Measurements from ENCODE around the gene EPB41L5. TPM values are rescaled to one million over a fixed set of nuclear protein-coding genes. Genes with fewer than 3 reads are reported as not detected.

The EPB41L5 gene
- polyA plus RNA-seq, 1 donor (not counting 4 experiments of a cell fraction or from before 2014, with no cell fraction given): 17.8 TPM

- Histone ChIP-seq H3K9me3 (ENCODE audit: control insufficient read depth, low read depth, low read length) (no peaks in the 10 kb centered on the region), H3K36me3 (ENCODE audit: control insufficient read depth in 2 of 2, extremely low read depth in 1 of 2, insufficient read depth in 2 of 2, low read length in 2 of 2) (no peaks in the 10 kb centered on the region), H3K27me3 (ENCODE audit: control insufficient read depth, extremely low read depth, insufficient read depth, low read length) (no peaks in the 10 kb centered on the region), H3K27ac (ENCODE audit: control insufficient read depth, insufficient read depth, low read length) (peak overlapping the region; percentile 66), H3K9ac (ENCODE audit: control insufficient read depth, extremely low read depth, insufficient read depth, low read length) (peak overlapping the region; percentile 90), H3K4me2 (ENCODE audit: control insufficient read depth, extremely low read depth, insufficient read depth, low read depth, low read length) (peak overlapping the region; percentile 97), H3K4me3 (ENCODE audit: control insufficient read depth in 2 of 3, extremely low read depth in 1 of 3, insufficient read depth in 2 of 3, low read depth in 1 of 3, low read length in 3 of 3) (peak overlapping the region; percentile 79 to 88 (median 88)), H4K20me1 (ENCODE audit: control insufficient read depth, extremely low read depth, insufficient read depth, low read length) (no peaks in the 10 kb centered on the region), H3K4me1 (ENCODE audit: control insufficient read depth, extremely low read depth, insufficient read depth, low read length) (peaks cover 17% of the 10 kb centered on the region), H3K79me2 (ENCODE audit: control insufficient read depth, insufficient read depth, low read length) (peaks cover 19% of the 10 kb centered on the region), H3K9me1 (ENCODE audit: control insufficient read depth, extremely low read depth, insufficient read depth, low read length) (peaks cover 2% of the 10 kb centered on the region), H2AFZ (ENCODE audit: control insufficient read depth, low read length) (peak overlapping the region; percentile 89)
- dilution Hi-C loops (cut with MboI; ENCODE audit: extremely low pct_ligation_motif_present, low sequenced_read_pairs): no loop called here
- TF ChIP-seq CTCF (optimal IDR thresholded peaks at IDR 0.05 in 1 of 3, IDR thresholded peaks at IDR 0.05 in 1 of 3, conservative IDR thresholded peaks at IDR 0.05 in 1 of 3; ENCODE audit: extremely low read depth in 1 of 3, insufficient read depth in 2 of 3, low read length in 3 of 3) (no peak), EZH2 (IDR thresholded peaks at IDR 0.05; ENCODE audit: low read length) (no peak)
- DNase-seq (ENCODE audit: low read depth, low spot score): no peak
- no peak for FAIRE-seq
Measured at GRCh38 chr2:120012363-120012762, 514 bp upstream of the EPB41L5 start.

- H2AFZ ChIP-seq (ENCODE audit: control insufficient read depth, low read length): peak overlapping the region; percentile 89
- peak overlapping the region; percentile 94 for H3K4me2 ChIP-seq (ENCODE audit: control insufficient read depth, extremely low read depth, insufficient read depth, low read depth, low read length)
- TF ChIP-seq EZH2 (IDR thresholded peaks at IDR 0.05; ENCODE audit: low read length) (no peak), CTCF (optimal IDR thresholded peaks at IDR 0.05 in 1 of 3, IDR thresholded peaks at IDR 0.05 in 1 of 3, conservative IDR thresholded peaks at IDR 0.05 in 1 of 3; ENCODE audit: extremely low read depth in 1 of 3, insufficient read depth in 2 of 3, low read length in 3 of 3) (no peak)
- FAIRE-seq (no peak), DNase-seq (ENCODE audit: low read depth, low spot score) (no peak)
- H3K27ac ChIP-seq (ENCODE audit: control insufficient read depth, insufficient read depth, low read length): peak overlapping the region; percentile 74
- H3K9me3 ChIP-seq (ENCODE audit: control insufficient read depth, low read depth, low read length): no peaks in the 10 kb centered on the region
- peaks cover 21% of the 10 kb centered on the region for H3K79me2 ChIP-seq (ENCODE audit: control insufficient read depth, insufficient read depth, low read length)
- no peaks in the 10 kb centered on the region for H3K27me3 ChIP-seq (ENCODE audit: control insufficient read depth, extremely low read depth, insufficient read depth, low read length)
- H4K20me1 ChIP-seq (ENCODE audit: control insufficient read depth, extremely low read depth, insufficient read depth, low read length): no peaks in the 10 kb centered on the region
- peaks cover 2% of the 10 kb centered on the region for H3K9me1 ChIP-seq (ENCODE audit: control insufficient read depth, extremely low read depth, insufficient read depth, low read length)
- no peaks in the 10 kb centered on the region for H3K36me3 ChIP-seq (ENCODE audit: control insufficient read depth in 2 of 2, extremely low read depth in 1 of 2, insufficient read depth in 2 of 2, low read length in 2 of 2)
- peak overlapping the region; percentile 90 for H3K9ac ChIP-seq (ENCODE audit: control insufficient read depth, extremely low read depth, insufficient read depth, low read length)
- peaks cover 17% of the 10 kb centered on the region for H3K4me1 ChIP-seq (ENCODE audit: control insufficient read depth, extremely low read depth, insufficient read depth, low read length)
- dilution Hi-C loops (cut with MboI; ENCODE audit: extremely low pct_ligation_motif_present, low sequenced_read_pairs): no loop called here
- peak overlapping the region; percentile 79 to 88 (median 88) for H3K4me3 ChIP-seq (ENCODE audit: control insufficient read depth in 2 of 3, extremely low read depth in 1 of 3, insufficient read depth in 2 of 3, low read depth in 1 of 3, low read length in 3 of 3)
Measured at GRCh38 chr2:120013597-120014223, 833 bp downstream of the EPB41L5 start.

All from keratinocyte (primary cell).